HAP-1 (cell line): ENCODE measurements around the gene ENOX2.

Source experiments
- DNase-seq, 2 experiments: peaks; one replicate each; pipeline ENCODE4 v3.0.0-alpha.2; 2016 to 2020; ENCODE audit warnings: low spot score in 2 of 2
- H3K27me3 ChIP-seq: fragments of 250-450 bp; sonication (Bioruptor Pico); 2 replicates; pipeline ENCODE4 v1.5.1; 2020; ENCODE audit warnings: low read depth, mild to moderate bottlenecking, moderate library complexity
- H3K36me3 ChIP-seq: fragments of 250-450 bp; sonication (Bioruptor Pico); replicated peaks from 2 replicates; pipeline ENCODE4 v1.5.1; 2020; ENCODE audit warnings: mild to moderate bottlenecking
- H3K4me1 ChIP-seq: fragments of 250-450 bp; sonication (Bioruptor Pico); 2 replicates; pipeline ENCODE4 v1.5.1; 2020; ENCODE audit warnings: mild to moderate bottlenecking
- H3K4me3 ChIP-seq: fragments of 250-450 bp; sonication (Bioruptor Pico); 2 replicates; pipeline ENCODE4 v1.5.1; 2020; ENCODE audit warnings: mild to moderate bottlenecking, moderate library complexity
- H3K9me3 ChIP-seq: fragments of 250-450 bp; sonication (Bioruptor Pico); 2 replicates; pipeline ENCODE4 v1.5.1; 2020; ENCODE audit warnings: mild to moderate bottlenecking, moderate library complexity
- in situ Hi-C: fragments of 300-500 bp; cut with MboI; formaldehyde crosslinking; loops from 3 replicates; pipeline ENCODE4 v1.14.3; 2020; ENCODE audit warnings: low sequenced_read_pairs, inconsistent platforms, mixed read lengths

The ENOX2 gene

GRCh38 chrX:130680164-130681035 is 222.6 kb downstream of the ENOX2 start:
- Histone ChIP-seq H3K36me3 (no peaks in the 10 kb centered on the region), H3K9me3 (no peaks in the 10 kb centered on the region), H3K4me3 (no peak overlapping the region), H3K27me3 (no peaks in the 10 kb centered on the region), H3K4me1 (no peaks in the 10 kb centered on the region)
- peak; percentile 4 to 11 for DNase-seq
- in situ Hi-C loops, result no loop called here

GRCh38 chrX:130676861-130677260 is 226.1 kb downstream of the ENOX2 start:
- Histone ChIP-seq H3K4me1 (no peaks in the 10 kb centered on the region), H3K36me3 (no peaks in the 10 kb centered on the region), H3K4me3 (no peak overlapping the region), H3K27me3 (no peaks in the 10 kb centered on the region), H3K9me3 (no peaks in the 10 kb centered on the region)
- in situ Hi-C loops, result no loop called here
- DNase-seq, result no peak

DNA sequence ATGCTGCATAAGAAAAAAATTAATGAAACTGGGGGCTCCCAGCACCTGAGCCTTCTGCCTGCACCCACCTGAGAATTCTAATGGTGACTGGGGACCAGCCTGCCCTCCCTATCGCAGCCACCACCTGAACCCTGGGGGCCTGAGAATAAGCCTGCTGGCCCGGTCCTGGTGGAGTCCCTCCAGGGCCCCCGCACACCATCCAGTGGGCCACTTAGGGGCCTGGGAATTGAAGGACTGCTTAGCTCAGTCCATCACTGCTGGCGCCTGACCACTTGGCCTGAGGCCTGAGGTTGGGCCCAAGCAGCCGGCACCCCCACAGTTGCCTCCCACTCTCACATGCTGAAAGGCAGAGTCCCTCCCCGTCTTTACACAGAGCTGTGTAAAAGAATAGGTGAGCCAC is 230.8 kb downstream of the ENOX2 start:
- in situ Hi-C loops, result no loop called here
- no peaks in the 10 kb centered on the region for H3K9me3 ChIP-seq
- no peak overlapping the region for H3K4me3 ChIP-seq
- no peaks in the 10 kb centered on the region for H3K36me3 ChIP-seq
- H3K27me3 ChIP-seq, result no peaks in the 10 kb centered on the region
- no peak for DNase-seq
- no peaks in the 10 kb centered on the region for H3K4me1 ChIP-seq

DNA sequence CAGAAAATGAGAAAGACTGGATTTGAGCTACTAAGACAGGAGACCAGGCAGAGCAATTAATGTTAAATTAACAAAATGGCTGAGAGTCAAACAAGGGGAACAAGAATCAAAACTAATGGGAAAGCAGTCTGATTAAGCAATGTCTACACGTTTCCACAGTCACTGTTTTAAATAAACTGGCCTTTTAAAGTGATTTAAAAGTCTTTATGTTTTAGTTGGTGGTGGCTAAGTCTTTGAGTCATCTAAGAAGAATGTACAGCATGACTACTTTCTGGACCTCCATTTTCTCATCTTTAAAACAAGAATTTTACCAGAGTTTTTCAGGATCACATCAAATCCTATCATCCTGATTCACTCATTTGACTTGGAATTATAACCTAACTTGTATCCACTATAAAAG is 233.8 kb downstream of the ENOX2 start:
- H3K36me3 ChIP-seq, result no peaks in the 10 kb centered on the region
- no peaks in the 10 kb centered on the region for H3K27me3 ChIP-seq
- no peaks in the 10 kb centered on the region for H3K4me1 ChIP-seq
- H3K9me3 ChIP-seq, result no peaks in the 10 kb centered on the region
- no peak for DNase-seq
- in situ Hi-C loops, result no loop called here
- no peak overlapping the region for H3K4me3 ChIP-seq

- no peaks in the 10 kb centered on the region for H3K36me3 ChIP-seq
- no peak overlapping the region for H3K4me3 ChIP-seq
- DNase-seq, result no peak
- H3K9me3 ChIP-seq, result no peaks in the 10 kb centered on the region
- H3K4me1 ChIP-seq, result no peaks in the 10 kb centered on the region
- no peaks in the 10 kb centered on the region for H3K27me3 ChIP-seq
- in situ Hi-C loops, result no loop called here
Observed at GRCh38 chrX:130665263-130665662, 237.7 kb downstream of the ENOX2 start.

- Histone ChIP-seq H3K4me3 (no peak overlapping the region), H3K9me3 (no peaks in the 10 kb centered on the region), H3K4me1 (no peaks in the 10 kb centered on the region), H3K27me3 (no peaks in the 10 kb centered on the region), H3K36me3 (no peaks in the 10 kb centered on the region)
- in situ Hi-C loops, result no loop called here
- no peak for DNase-seq
Observed at GRCh38 chrX:130658310-130658709, 244.7 kb downstream of the ENOX2 start.

- Histone ChIP-seq H3K4me3 (no peak overlapping the region), H3K9me3 (no peaks in the 10 kb centered on the region), H3K27me3 (no peaks in the 10 kb centered on the region), H3K4me1 (no peaks in the 10 kb centered on the region), H3K36me3 (no peaks in the 10 kb centered on the region)
- DNase-seq, result no peak
- in situ Hi-C loops, result no loop called here
Observed at GRCh38 chrX:130654409-130654950, 248.5 kb downstream of the ENOX2 start.

DNA sequence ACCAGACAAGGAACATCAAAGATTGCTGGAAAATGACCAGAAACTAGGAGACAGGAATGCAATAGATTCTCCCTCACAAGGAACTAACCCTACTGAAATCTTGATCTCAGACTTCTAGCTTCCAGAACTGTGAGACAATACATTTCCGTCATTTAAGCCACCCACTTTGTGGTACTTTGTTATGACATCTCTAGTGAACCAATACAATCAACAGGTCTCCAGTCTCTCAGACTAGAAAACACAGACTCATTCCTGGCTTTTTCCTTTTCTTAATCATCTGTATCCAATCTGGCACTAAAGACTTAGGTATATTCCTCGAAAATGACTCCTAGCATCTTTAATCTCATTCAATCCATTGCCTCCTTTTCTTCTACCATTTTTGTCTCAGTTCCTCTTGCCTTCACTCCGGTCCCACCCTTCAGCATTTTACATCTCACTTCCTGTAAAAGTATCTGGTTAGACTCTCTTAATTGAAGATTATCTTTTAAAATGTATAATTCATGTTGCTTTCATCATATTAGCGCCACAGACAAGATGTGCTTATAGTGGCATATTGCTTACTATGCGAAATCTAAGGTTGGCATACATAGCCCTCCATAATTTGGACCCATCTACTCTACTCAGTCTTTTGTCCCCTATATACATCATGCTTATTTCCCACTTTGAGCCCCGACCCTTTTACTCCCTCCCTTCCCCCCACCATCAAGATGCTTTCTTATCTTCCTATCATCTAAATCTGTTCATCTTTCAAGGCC is 250.0 kb downstream of the ENOX2 start:
- no peaks in the 10 kb centered on the region for H3K36me3 ChIP-seq
- H3K27me3 ChIP-seq, result no peaks in the 10 kb centered on the region
- DNase-seq, result no peak
- H3K9me3 ChIP-seq, result no peaks in the 10 kb centered on the region
- no peak overlapping the region for H3K4me3 ChIP-seq
- in situ Hi-C loops, result no loop called here
- H3K4me1 ChIP-seq, result no peaks in the 10 kb centered on the region

DNA sequence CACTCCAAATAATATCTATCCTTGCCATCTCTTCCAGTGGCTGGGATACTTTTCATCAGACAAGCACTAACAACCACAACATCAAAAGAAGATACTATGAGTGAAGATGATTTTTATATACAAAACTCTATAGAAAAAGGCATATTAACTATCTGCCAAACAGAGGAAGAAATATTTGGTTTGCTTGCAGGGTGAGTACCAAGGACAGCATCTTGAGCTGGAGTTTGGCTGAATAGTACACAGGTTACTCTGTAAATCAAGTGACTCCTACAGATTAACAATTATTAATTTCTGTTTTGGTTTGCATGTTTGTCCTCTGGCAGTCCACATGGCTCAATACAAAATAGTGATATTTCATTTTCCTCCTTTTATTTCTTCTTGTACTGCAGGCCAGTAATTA is 253.3 kb downstream of the ENOX2 start:
- Histone ChIP-seq H3K36me3 (no peaks in the 10 kb centered on the region; the same call in 1 of the 2 replicates), H3K4me1 (no peaks in the 10 kb centered on the region), H3K27me3 (no peaks in the 10 kb centered on the region), H3K4me3 (no peak overlapping the region), H3K9me3 (no peaks in the 10 kb centered on the region)
- in situ Hi-C loops, result no loop called here
- DNase-seq, result no peak

DNA sequence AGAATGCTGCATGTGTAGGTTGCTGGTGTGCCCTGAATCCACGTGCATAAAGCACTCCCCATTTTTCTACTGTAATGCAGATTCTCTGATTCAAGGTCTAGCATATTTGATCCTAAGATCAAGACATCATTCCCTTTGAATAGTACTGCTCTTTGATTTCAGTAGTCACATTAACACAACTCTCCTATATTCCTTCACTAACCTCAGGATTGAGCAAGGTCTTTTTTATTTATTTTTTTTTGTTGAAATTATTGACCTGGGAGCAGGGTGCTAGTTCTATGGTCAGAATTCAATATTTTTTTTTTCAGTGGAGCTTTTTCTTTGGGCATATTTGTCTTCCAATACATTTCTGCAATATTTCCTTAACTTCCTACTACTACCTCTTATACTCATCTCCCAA is 255.5 kb downstream of the ENOX2 start:
- Histone ChIP-seq H3K27me3 (no peaks in the 10 kb centered on the region), H3K4me1 (no peaks in the 10 kb centered on the region), H3K4me3 (no peak overlapping the region), H3K36me3 (no peaks in the 10 kb centered on the region; the same call in 1 of the 2 replicates), H3K9me3 (no peaks in the 10 kb centered on the region)
- DNase-seq, result no peak
- in situ Hi-C loops, result no loop called here

DNA sequence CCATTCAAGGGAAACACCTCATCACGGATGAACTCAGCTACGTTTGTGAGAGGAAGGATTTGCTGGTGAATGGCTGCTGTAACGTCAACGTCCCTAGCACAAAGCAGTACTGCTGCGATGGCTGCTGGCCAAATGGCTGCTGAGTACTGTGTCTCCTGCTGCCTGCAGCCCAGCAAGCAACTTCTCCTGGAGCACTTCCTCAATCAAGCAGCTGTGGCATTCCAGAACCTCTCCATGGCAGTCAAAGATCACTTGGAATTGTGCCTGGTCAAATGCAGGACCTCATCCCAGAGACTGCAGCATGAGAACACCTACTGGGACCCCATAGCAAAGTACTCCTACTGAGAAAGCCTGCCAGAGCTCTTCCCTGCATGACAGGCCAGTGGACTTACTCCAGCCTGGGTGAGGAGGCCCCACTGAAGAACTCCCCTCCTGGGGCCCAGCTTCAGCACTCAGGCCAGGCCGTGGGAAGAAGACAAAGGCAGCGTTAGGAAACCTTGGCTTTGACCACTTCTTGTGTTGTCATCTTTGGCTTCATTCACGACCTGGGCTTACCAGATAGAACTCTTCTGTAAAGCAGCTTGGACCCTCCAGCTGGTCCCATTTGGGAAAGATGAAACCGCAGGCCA is 256.9 kb downstream of the ENOX2 start:
- in situ Hi-C loops, result no loop called here
- H3K4me1 ChIP-seq, result no peaks in the 10 kb centered on the region
- H3K36me3 ChIP-seq, result no peaks in the 10 kb centered on the region; the same call in 1 of the 2 replicates
- H3K9me3 ChIP-seq, result no peaks in the 10 kb centered on the region
- DNase-seq, result no peak
- H3K27me3 ChIP-seq, result no peaks in the 10 kb centered on the region
- H3K4me3 ChIP-seq, result no peak overlapping the region

- Histone ChIP-seq H3K9me3 (no peaks in the 10 kb centered on the region), H3K4me3 (no peak overlapping the region), H3K27me3 (no peaks in the 10 kb centered on the region), H3K36me3 (no peaks in the 10 kb centered on the region), H3K4me1 (peaks cover 9% of the 10 kb centered on the region)
- DNase-seq, result no peak
- in situ Hi-C loops, result no loop called here
Observed at GRCh38 chrX:130637591-130637990, 265.4 kb downstream of the ENOX2 start.

DNA sequence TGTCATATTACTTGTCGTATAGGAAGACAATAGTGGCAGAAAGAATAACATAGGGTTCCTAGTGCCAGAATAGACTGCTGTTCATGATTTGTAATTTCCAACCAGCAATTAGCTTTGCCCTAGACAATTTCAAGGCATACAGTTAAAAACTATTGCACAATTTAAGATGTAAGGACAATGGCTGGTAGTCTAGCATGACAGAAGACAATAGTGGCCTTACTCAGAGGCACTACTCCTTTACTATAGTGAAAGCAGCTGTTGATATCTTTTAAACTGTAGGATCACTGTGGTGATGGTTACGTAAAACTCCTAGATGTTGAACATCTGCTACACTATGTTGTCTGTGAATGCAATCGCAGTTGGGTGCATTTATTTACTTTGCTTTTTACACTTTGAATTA is 266.7 kb downstream of the ENOX2 start:
- in situ Hi-C loops, result no loop called here
- no peak for DNase-seq
- no peaks in the 10 kb centered on the region for H3K9me3 ChIP-seq
- no peaks in the 10 kb centered on the region for H3K36me3 ChIP-seq
- H3K27me3 ChIP-seq, result no peaks in the 10 kb centered on the region
- no peak overlapping the region for H3K4me3 ChIP-seq
- peaks cover 11% of the 10 kb centered on the region for H3K4me1 ChIP-seq

- H3K9me3 ChIP-seq, result no peaks in the 10 kb centered on the region
- H3K4me1 ChIP-seq, result peaks cover 19% of the 10 kb centered on the region
- no peak overlapping the region for H3K4me3 ChIP-seq
- no peak for DNase-seq
- no peaks in the 10 kb centered on the region for H3K36me3 ChIP-seq
- H3K27me3 ChIP-seq, result no peaks in the 10 kb centered on the region
- in situ Hi-C loops, result no loop called here
Observed at GRCh38 chrX:130631011-130631410, 272.0 kb downstream of the ENOX2 start.
